ENCODE results near the gene NR1D1.
A peak's percentile ranks its signal among the peaks of the same experiment; 100 is the strongest.

GRCh38 chr17:40068917-40069750 is 31.3 kb downstream of the NR1D1 start:
- TF ChIP-seq ZBTB8A (tag by site-specific recombination; IDR thresholded peaks at IDR 0.05) (no peak), YY1 (tag by site-specific recombination; IDR thresholded peaks at IDR 0.05) (no peak), ZFP3 (tag by site-specific recombination; IDR thresholded peaks at IDR 0.05; ENCODE audit: low read depth) (no peak), ZBTB44 (tag by site-specific recombination; IDR thresholded peaks at IDR 0.05) (no peak; the same call in 1 of the 2 replicates), PRDM6 (tag by site-specific recombination; IDR thresholded peaks at IDR 0.05) (no peak), ZNF335 (tag by site-specific recombination; conservative IDR thresholded peaks at IDR 0.05) (peak; percentile 96), CTCF (tag by site-specific recombination; IDR thresholded peaks at IDR 0.05) (no peak), ZBTB17 (tag by site-specific recombination; IDR thresholded peaks at IDR 0.05) (peak; percentile 69), ZNF398 (tag by site-specific recombination; IDR thresholded peaks at IDR 0.05) (peak; percentile 99)

Measured in HEK293 (cell line).